Germinal center (tissue), 1 donor: ENCODE measurements around the gene ACP7.
"Not testable (repeated sequence)": the region's sequence is repeated elsewhere in the genome, so short reads cannot be mapped to it uniquely, and the experiment has no call there.

ENCODE experiments used
- DNase-seq: peaks from one replicate; pipeline ENCODE4 v3.0.0; 2012; ENCODE audit warnings: mixed read lengths, low spot score

Gene ACP7

GRCh38 chr19:39078436-39079200 lies 5.5 kb upstream of the ACP7 start:
- no peak for DNase-seq

GRCh38 chr19:39080431-39080830 lies 3.7 kb upstream of the ACP7 start:
- no peak for DNase-seq

- no peak for DNase-seq
Observed at GRCh38 chr19:39082167-39082566, 2.0 kb upstream of the ACP7 start.

GRCh38 chr19:39082745-39083598 lies 1.2 kb upstream of the ACP7 start:
- DNase-seq: no peak

- DNase-seq: no peak
Observed at GRCh38 chr19:39083599-39083982, 577 bp upstream of the ACP7 start.

- no peak for DNase-seq
Observed at GRCh38 chr19:39084732-39085080, 538 bp downstream of the ACP7 start.

GRCh38 chr19:39085392-39085791 lies 1.2 kb downstream of the ACP7 start:
- DNase-seq: no peak

- DNase-seq: no peak
Observed at GRCh38 chr19:39086386-39086785, 2.2 kb downstream of the ACP7 start.

GRCh38 chr19:39087907-39088686 lies 3.9 kb downstream of the ACP7 start:
- DNase-seq: no peak

GRCh38 chr19:39090016-39090415 lies 5.8 kb downstream of the ACP7 start:
- not testable (repeated sequence) for DNase-seq

GRCh38 chr19:39090881-39091280 lies 6.7 kb downstream of the ACP7 start:
- DNase-seq: no peak

GRCh38 chr19:39095799-39096540 lies 11.8 kb downstream of the ACP7 start:
- not testable (repeated sequence) for DNase-seq

GRCh38 chr19:39097299-39097698 lies 13.1 kb downstream of the ACP7 start:
- DNase-seq: no peak

- DNase-seq: no peak
Observed at GRCh38 chr19:39097721-39098120, 13.6 kb downstream of the ACP7 start.

- no peak for DNase-seq
Observed at GRCh38 chr19:39098365-39099269, 14.4 kb downstream of the ACP7 start.

- DNase-seq: no peak
Observed at GRCh38 chr19:39099341-39099740, 15.2 kb downstream of the ACP7 start.

GRCh38 chr19:39100500-39101166 lies 16.5 kb downstream of the ACP7 start:
- no peak for DNase-seq

GRCh38 chr19:39103151-39103550 lies 19.0 kb downstream of the ACP7 start:
- no peak for DNase-seq

- no peak for DNase-seq
Observed at GRCh38 chr19:39104186-39104596, 20.0 kb downstream of the ACP7 start.

- DNase-seq: no peak
Observed at GRCh38 chr19:39106194-39106593, 22.0 kb downstream of the ACP7 start.
